Lower lobe of right lung (tissue), 2 donors: ENCODE results near the gene CIZ1. TPM values are rescaled to one million over a fixed set of nuclear protein-coding genes. Genes with fewer than 3 reads are reported as not detected.

Experiments
- ATAC-seq, 2 donors: fragments of 200-7000 bp; cut with Tn5 transposase; one replicate each; pipeline ENCODE4 v1.9.1; 2020 to 2022; ENCODE audit warnings: mild to moderate bottlenecking in 2 of 2, moderate library complexity in 2 of 2
- DNase-seq: peaks from one replicate; pipeline ENCODE4 v3.0.0-alpha.2; 2020
- H3K27ac ChIP-seq: fragments of 200-600 bp; one replicate; pipeline ENCODE4 v1.8.0; 2022
- H3K27me3 ChIP-seq: fragments of 200-600 bp; one replicate; pipeline ENCODE4 v1.8.0; 2022; ENCODE audit warnings: low read depth
- H3K36me3 ChIP-seq: fragments of 200-600 bp; one replicate; pipeline ENCODE4 v1.8.0; 2022; ENCODE audit warnings: mild to moderate bottlenecking
- H3K4me1 ChIP-seq: fragments of 200-600 bp; one replicate; pipeline ENCODE4 v1.8.0; 2022
- H3K4me3 ChIP-seq: fragments of 200-600 bp; one replicate; pipeline ENCODE4 v1.8.0; 2022; ENCODE audit warnings: mild to moderate bottlenecking
- H3K9me3 ChIP-seq: fragments of 200-600 bp; one replicate; pipeline ENCODE4 v1.8.0; 2022
- CTCF ChIP-seq: fragments of 200-600 bp; IDR thresholded peaks from one replicate; pipeline ENCODE4 v1.8.0; 2022; ENCODE audit warnings: antibody characterized with exemption, mild to moderate bottlenecking
- intact Hi-C: fragments of 100-400 bp; cut with DNase I; formaldehyde crosslinking; loops from one replicate; pipeline ENCODE4 v1.11.0; 2022
- total RNA-seq: library from RNA; stranded (reverse); fragmentation: NEBNext Ultra II Directional; extraction: Animal tissue kit (Norgen Biotek cat#: 25700); gene quantifications from one replicate; pipeline ENCODE4 v1.2.1, GENCODE V29; 2021
- donor health status: DM: no; HTN: yes; CAD: no; lungs with severe emphysema.

Gene CIZ1
- total RNA-seq, 1 donor from 2014 or later = 98.5 TPM

GRCh38 chr9:128149951-128150593, 41.3 kb downstream of the CIZ1 start:
- H3K27me3 ChIP-seq = no peaks in the 10 kb centered on the region
- intact Hi-C loops = no loop called here
- no peak for TF ChIP-seq CTCF
- no peak for ATAC-seq
- peak; percentile 40 for DNase-seq
- peaks cover 25% of the 10 kb centered on the region for H3K4me1 ChIP-seq
- peak overlapping the region; percentile 67 for H3K27ac ChIP-seq
- no peak overlapping the region for H3K4me3 ChIP-seq
- no peaks in the 10 kb centered on the region for H3K9me3 ChIP-seq
- no peaks in the 10 kb centered on the region for H3K36me3 ChIP-seq

- no peak within 1 kb of the TSS for H3K4me3 ChIP-seq
- peaks cover 25% of the 10 kb centered on the region for H3K4me1 ChIP-seq
- H3K27me3 ChIP-seq = no peaks in the 10 kb centered on the region
- no peaks in the 10 kb centered on the region for H3K9me3 ChIP-seq
- DNase-seq (peak; percentile 67), ATAC-seq (peak; percentile 77 to 83)
- no peak for TF ChIP-seq CTCF
- intact Hi-C loops = no loop called here
- H3K27ac ChIP-seq = peak within 1 kb of the TSS; percentile 67
- H3K36me3 ChIP-seq = no peaks in the 10 kb centered on the region
Measured at GRCh38 chr9:128149001-128149701, 42.2 kb downstream of the CIZ1 start, which contains the start of gene LCN2. TSS of gene LCN2 (plus strand) at chr9:128149453. CDS start at chr9:128149526, 73 bp downstream.

- Histone ChIP-seq H3K27ac (peak overlapping the region; percentile 67), H3K27me3 (no peaks in the 10 kb centered on the region), H3K4me1 (peaks cover 25% of the 10 kb centered on the region), H3K4me3 (no peak overlapping the region), H3K36me3 (no peaks in the 10 kb centered on the region), H3K9me3 (no peaks in the 10 kb centered on the region)
- no peak for ATAC-seq
- intact Hi-C loops = no loop called here
- no peak for TF ChIP-seq CTCF
- DNase-seq = no peak
Measured at GRCh38 chr9:128148509-128149000, 42.8 kb downstream of the CIZ1 start.

- H3K9me3 ChIP-seq = no peaks in the 10 kb centered on the region
- H3K4me3 ChIP-seq = no peak overlapping the region
- no peak overlapping the region for H3K27ac ChIP-seq
- no peak for ATAC-seq
- no peaks in the 10 kb centered on the region for H3K27me3 ChIP-seq
- TF ChIP-seq CTCF = no peak
- no peaks in the 10 kb centered on the region for H3K36me3 ChIP-seq
- peak; percentile 24 for DNase-seq
- H3K4me1 ChIP-seq = peaks cover 25% of the 10 kb centered on the region
- intact Hi-C loops = no loop called here
Measured at GRCh38 chr9:128146591-128147120, 44.7 kb downstream of the CIZ1 start.

GRCh38 chr9:128145951-128146351, 45.4 kb downstream of the CIZ1 start:
- no peaks in the 10 kb centered on the region for H3K27me3 ChIP-seq
- DNase-seq = peak; percentile 41
- no peak overlapping the region for H3K4me3 ChIP-seq
- no peaks in the 10 kb centered on the region for H3K9me3 ChIP-seq
- H3K27ac ChIP-seq = no peak overlapping the region
- ATAC-seq = no peak
- intact Hi-C loops = no loop called here
- peaks cover 25% of the 10 kb centered on the region for H3K4me1 ChIP-seq
- no peaks in the 10 kb centered on the region for H3K36me3 ChIP-seq
- no peak for TF ChIP-seq CTCF
